Measurements from ENCODE around the gene MAF. TPM values are rescaled to one million over a fixed set of nuclear protein-coding genes. Genes with fewer than 3 reads are reported as not detected.

MAF gene
- total and polyA plus RNA-seq, 2 experiments from 2014 or later = 0.91 to 2.5 TPM

DNA sequence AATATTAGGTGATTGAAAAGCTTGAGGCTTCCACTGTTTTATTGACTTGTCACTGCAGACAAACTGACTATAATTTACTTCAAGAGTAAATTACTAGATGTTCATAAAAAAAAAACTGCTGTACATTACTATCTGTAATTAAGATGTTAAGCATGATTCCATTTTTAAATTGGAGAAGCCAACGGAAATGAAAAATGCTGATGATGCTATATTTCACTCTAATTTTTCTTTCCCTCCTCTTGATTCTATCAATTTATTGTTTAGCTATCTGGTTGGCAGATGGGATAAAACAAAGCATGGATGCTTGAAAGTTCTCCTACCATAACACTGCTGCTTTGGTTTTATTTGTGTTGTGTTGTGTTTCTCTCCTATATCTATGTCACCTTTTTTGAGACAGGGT is 41.0 kb downstream of the MAF start:
- peaks cover 10% of the 10 kb centered on the region for H3K4me1 Mint-ChIP-seq
- TF ChIP-seq EZH2 (IDR thresholded peaks at IDR 0.05; ENCODE audit: low read depth, unreplicated experiment) (no peak), CREB1 (CRISPR knock-in tag; IDR thresholded peaks at IDR 0.05; ENCODE audit: low read depth) (no peak), JUNB (IDR thresholded peaks at IDR 0.05; ENCODE audit: unreplicated experiment) (no peak), NANOG (IDR thresholded peaks at IDR 0.05; ENCODE audit: borderline replicate concordance) (no peak), ETS1 (IDR thresholded peaks at IDR 0.05) (no peak), STAT1 (IDR thresholded peaks at IDR 0.05; ENCODE audit: unreplicated experiment) (no peak), ZNF462 (CRISPR knock-in tag; IDR thresholded peaks at IDR 0.05) (no peak)
- 0 out of 2 replicates have a peak, but pooled peaks cover under 1% of the 10 kb centered on the region for H3K9me2 ChIP-seq (ENCODE audit: insufficient read depth)
- H3K36me3 ChIP-seq (ENCODE audit: insufficient read depth) = no peaks in the 10 kb centered on the region
- H3K79me2 ChIP-seq (replicated peaks; ENCODE audit: insufficient read depth) = no peaks in the 10 kb centered on the region
- H3K27me3 ChIP-seq (ENCODE audit: insufficient read depth) = no peaks in the 10 kb centered on the region
- no peaks in the 10 kb centered on the region for H3K36me3 Mint-ChIP-seq (ENCODE audit: low read depth)
- no peak overlapping the region for H3K4me3 Mint-ChIP-seq
- H3K27me3 Mint-ChIP-seq (ENCODE audit: insufficient read depth, low read depth, poor library complexity) = peaks cover 2% of the 10 kb centered on the region
- H3K4me1 ChIP-seq (ENCODE audit: insufficient read depth) = peaks cover 6% of the 10 kb centered on the region; the same call in 1 of the 2 replicates
- H3K27ac ChIP-seq (ENCODE audit: low read depth) = no peak overlapping the region
- 0 out of 3 replicates have a peak, but pooled peaks cover 3% of the 10 kb centered on the region for H3K9me3 Mint-ChIP-seq
- no peak for ATAC-seq
- H2AFZ ChIP-seq = no peak overlapping the region
- no peak overlapping the region for H3K4me2 ChIP-seq
- no peak overlapping the region for H3K27ac Mint-ChIP-seq
- no peaks in the 10 kb centered on the region for H3F3A ChIP-seq (replicated peaks; ENCODE audit: low read depth)
- H4K20me1 ChIP-seq (replicated peaks; ENCODE audit: insufficient read depth) = no peaks in the 10 kb centered on the region
- H3K4me3 ChIP-seq = no peak overlapping the region
- no peak for DNase-seq (ENCODE audit: low spot score)

Data from GM23338 (cell line).